HG03103 (cell line): Measurements from ENCODE around the gene MAGEA10.
"Not testable (repeated sequence)": the region's sequence is repeated elsewhere in the genome, so short reads cannot be mapped to it uniquely, and the experiment has no call there.

Source experiments
- ATAC-seq: cut with Tn5 transposase; IDR thresholded peaks from one replicate; pipeline ENCODE4 v1.9.1; 2021; ENCODE audit warnings: low read depth; ENCODE audit not compliant: unreplicated experiment

The MAGEA10 gene

GRCh38 chrX:152138388-152138784 lies at the start of gene MAGEA10:
Gene MAGEA10, minus strand, starts transcription at chrX:152138577. Its CDS starts 2,957 bp downstream, at chrX:152135620.
- ATAC-seq, result no peak

- no peak for ATAC-seq
Observed at GRCh38 chrX:152177497-152178269, 39.3 kb upstream of the MAGEA10 start.

GRCh38 chrX:152177052-152177451 lies 38.7 kb upstream of the MAGEA10 start:
- ATAC-seq, result no peak

- ATAC-seq, result not testable (repeated sequence)
Observed at GRCh38 chrX:152175892-152176291, 37.5 kb upstream of the MAGEA10 start.

- not testable (repeated sequence) for ATAC-seq
Observed at GRCh38 chrX:152173923-152174322, 35.5 kb upstream of the MAGEA10 start.

- no peak for ATAC-seq
Observed at GRCh38 chrX:152170621-152171020, 32.2 kb upstream of the MAGEA10 start.

- no peak for ATAC-seq
Observed at GRCh38 chrX:152165033-152165743, 26.8 kb upstream of the MAGEA10 start.

GRCh38 chrX:152157042-152157441 lies 18.7 kb upstream of the MAGEA10 start:
- ATAC-seq, result no peak

GRCh38 chrX:152155766-152156310 lies 17.5 kb upstream of the MAGEA10 start:
- no peak for ATAC-seq

- no peak for ATAC-seq
Observed at GRCh38 chrX:152154050-152154449, 15.7 kb upstream of the MAGEA10 start.

- ATAC-seq, result no peak
Observed at GRCh38 chrX:152151256-152151655, 12.9 kb upstream of the MAGEA10 start.

GRCh38 chrX:152149648-152150047 lies 11.3 kb upstream of the MAGEA10 start:
- ATAC-seq, result no peak

GRCh38 chrX:152139589-152139988 lies 1.2 kb upstream of the MAGEA10 start:
- no peak for ATAC-seq

- no peak for ATAC-seq
Observed at GRCh38 chrX:152137771-152138387, 498 bp downstream of the MAGEA10 start.

GRCh38 chrX:152136312-152136711 lies 2.1 kb downstream of the MAGEA10 start:
- no peak for ATAC-seq

- ATAC-seq, result no peak
Observed at GRCh38 chrX:152131525-152131924, 6.9 kb downstream of the MAGEA10 start.

GRCh38 chrX:152129069-152129844 lies 9.1 kb downstream of the MAGEA10 start:
- ATAC-seq, result not testable (repeated sequence)

GRCh38 chrX:152117305-152117704 lies 21.1 kb downstream of the MAGEA10 start:
- ATAC-seq, result no peak

- no peak for ATAC-seq
Observed at GRCh38 chrX:152108527-152108926, 29.9 kb downstream of the MAGEA10 start.

- ATAC-seq, result no peak
Observed at GRCh38 chrX:152103866-152104265, 34.5 kb downstream of the MAGEA10 start.
